Measurements from ENCODE around the gene ANKMY1.

DNA sequence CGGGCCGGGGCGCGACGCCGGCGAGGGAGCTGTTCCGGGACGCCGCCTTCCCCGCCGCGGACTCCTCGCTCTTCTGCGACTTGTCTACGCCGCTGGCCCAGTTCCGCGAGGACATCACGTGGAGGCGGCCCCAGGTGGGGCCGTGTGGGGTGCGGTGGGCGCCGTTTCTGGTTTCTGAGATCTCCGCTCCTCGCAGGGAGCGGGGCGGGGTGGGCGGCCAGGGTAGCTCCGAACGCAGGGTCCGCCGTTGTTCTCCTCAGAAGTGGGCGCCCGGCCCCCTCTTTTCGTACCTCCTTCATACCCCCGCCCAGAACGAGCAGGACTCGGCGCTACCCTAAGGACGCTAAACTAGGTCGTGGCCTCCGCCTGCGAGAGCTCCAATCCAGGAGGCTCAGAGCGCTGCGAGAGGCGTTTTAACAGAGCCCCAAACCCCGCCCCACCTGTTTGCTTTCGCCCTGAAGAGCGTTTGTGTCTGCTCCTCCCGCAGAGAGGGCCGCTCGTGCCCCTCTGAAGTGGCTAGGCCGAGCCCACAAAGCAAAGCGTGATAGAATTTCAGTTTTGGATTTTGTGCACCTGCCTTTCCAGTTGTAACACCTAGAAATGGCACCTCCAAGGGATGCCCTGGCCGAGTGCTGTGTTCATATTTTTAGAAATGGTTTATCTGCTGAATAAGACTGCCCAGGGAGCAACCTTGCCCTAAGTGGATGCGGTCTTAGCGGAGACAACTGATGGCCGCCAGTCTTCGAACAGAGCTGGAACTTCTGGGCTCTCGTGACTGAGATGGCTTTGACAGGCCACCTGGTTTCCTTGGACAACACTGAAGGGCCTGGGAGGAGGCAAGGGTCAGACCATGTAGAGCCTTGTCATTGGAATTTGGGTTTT is 29.4 kb upstream of the ANKMY1 start:
- TF ChIP-seq POLR2A (IDR thresholded peaks at IDR 0.05) (no peak), CTCF (IDR thresholded peaks at IDR 0.05 in 8 of 11, conservative IDR thresholded peaks at IDR 0.05 in 3 of 11) (no peak), POLR2AphosphoS5 (IDR thresholded peaks at IDR 0.05) (no peak)

Measured in spleen (tissue), 7 donors.